Kidney (tissue), 14 donors: ENCODE data around the gene CNTRL. TPM values are rescaled to one million over a fixed set of nuclear protein-coding genes. Genes with fewer than 3 reads are reported as not detected.

Source experiments
- DNase-seq, 5 donors: peaks; one replicate each; pipeline ENCODE4 v3.0.0-alpha.2; 2013 to 2020
- FAIRE-seq: peaks from 2 replicates; lab custom pipeline; 2012; peaks lifted over from hg19 to GRCh38; lab: Jason Lieb, UNC
- H3K27ac ChIP-seq, 2 donors: one replicate each; pipeline ENCODE4 v1.7.0; 2013; ENCODE audit warnings: low read depth in 2 of 2, low read length in 2 of 2, inconsistent platforms in 1 of 2
- H3K27me3 ChIP-seq: one replicate; pipeline ENCODE4 v1.7.1; 2013; ENCODE audit warnings: low read length, inconsistent platforms; ENCODE audit not compliant: control insufficient read depth, insufficient read depth
- H3K36me3 ChIP-seq, 3 donors: one replicate each; pipeline versions ENCODE4 v1.7.0 to v1.7.1; 2013; ENCODE audit warnings: low read length in 3 of 3, control low read depth in 1 of 3, inconsistent platforms in 1 of 3; ENCODE audit not compliant: insufficient read depth in 3 of 3, control insufficient read depth in 2 of 3
- H3K4me1 ChIP-seq, 3 donors: one replicate each; pipeline versions ENCODE4 v1.7.0 to v1.7.1; 2013; ENCODE audit warnings: low read length in 3 of 3, inconsistent platforms in 1 of 3, low read depth in 1 of 3; ENCODE audit not compliant: control insufficient read depth in 2 of 3, insufficient read depth in 2 of 3
- H3K4me3 ChIP-seq, 3 donors: one replicate each; pipeline versions ENCODE4 v1.7.0 to v1.8.1; 2013; ENCODE audit warnings: low read length in 3 of 3, control low read depth in 1 of 3, inconsistent platforms in 1 of 3
- H3K9ac ChIP-seq, 3 donors: one replicate each; pipeline versions ENCODE4 v1.7.0 to v1.7.1; 2013; ENCODE audit warnings: low read length in 3 of 3, control low read depth in 1 of 3, inconsistent platforms in 1 of 3
- H3K9me3 ChIP-seq, 3 donors: one replicate each; pipeline versions ENCODE4 v1.7.0 to v1.7.1; 2013; ENCODE audit warnings: low read length in 3 of 3, control low read depth in 1 of 3, inconsistent platforms in 1 of 3; ENCODE audit not compliant: control insufficient read depth in 2 of 3, insufficient read depth in 1 of 3
- CTCF ChIP-seq: IDR thresholded peaks from 3 replicates; pipeline ENCODE4 v1.5.1; 2012; ENCODE audit warnings: mild to moderate bottlenecking, moderate library complexity, borderline replicate concordance; ENCODE audit not compliant: insufficient read depth; ENCODE audit errors: extremely low read depth
- intact Hi-C: fragments of 100-400 bp; cut with DNase I; formaldehyde crosslinking; loops from one replicate; pipeline ENCODE4 v1.11.1; 2022
- polyA plus RNA-seq: library from polyadenylated mRNA; stranded (reverse); fragments of 350-450 nt; fragmentation: Illumina TruSeq; extraction: RNeasy Lipid Tissue Mini Kit (QIAGEN cat#74804); gene quantifications from one replicate; pipeline ENCODE4 v1.2.3, GENCODE V29; 2014; ENCODE audit warnings: low read depth, low replicate concordance; ENCODE audit not compliant: insufficient read depth
- total RNA-seq: library from RNA; stranded (reverse); fragmentation: NEBNext Ultra II Directional; extraction: Animal tissue kit (Norgen Biotek cat#: 25700); gene quantifications from one replicate; pipeline ENCODE4 v1.2.1, GENCODE V29; 2021
- donor health status: control.
- donor health status: control.
- donor health status: control.
- donor health status: control.
- donor health status: control.
- donor health status: DM: yes; HTN: yes; CAD: no.
- donor health status: Normal renal cell carcinoma (clear cell type).

CNTRL gene
- total and polyA plus RNA-seq, 2 donors from 2014 or later, result 3.4 to 17.7 TPM

- no peak for FAIRE-seq
- H3K9ac ChIP-seq, result no peak overlapping the region
These were observed 147.9 kb downstream of the CNTRL start for GRCh38 chr9:121222524-121223171.

GRCh38 chr9:121225240-121225639 is 150.5 kb downstream of the CNTRL start:
- Histone ChIP-seq H3K9me3 (no peaks in the 10 kb centered on the region), H3K36me3 (no peaks in the 10 kb centered on the region), H3K4me3 (no peak overlapping the region), H3K4me1 (peaks cover 0 to 7% (median 2%) of the 10 kb centered on the region in 3 donors), H3K27ac (no peak overlapping the region), H3K9ac (no peak overlapping the region), H3K27me3 (no peaks in the 10 kb centered on the region)
- TF ChIP-seq CTCF, result no peak
- intact Hi-C loops, result no loop called here
- DNase-seq, result no peak
- FAIRE-seq, result no peak

More at GRCh38 chr9:121222524-121223171, 147.9 kb downstream of the CNTRL start:
- DNase-seq, result peak in 2 of 5 donors; percentile 25 to 28
- Histone ChIP-seq H3K27ac (no peak overlapping the region), H3K9me3 (no peaks in the 10 kb centered on the region), H3K4me3 (no peak overlapping the region), H3K36me3 (no peaks in the 10 kb centered on the region), H3K4me1 (peaks cover 0 to 7% (median 2%) of the 10 kb centered on the region in 3 donors), H3K27me3 (no peaks in the 10 kb centered on the region)
- TF ChIP-seq CTCF, result peak; percentile 45
- intact Hi-C loops, result no loop called here

GRCh38 chr9:121226175-121226574 is 151.4 kb downstream of the CNTRL start:
- Histone ChIP-seq H3K27me3 (no peaks in the 10 kb centered on the region), H3K9me3 (no peaks in the 10 kb centered on the region), H3K4me3 (no peak overlapping the region), H3K36me3 (no peaks in the 10 kb centered on the region), H3K27ac (no peak overlapping the region), H3K4me1 (peaks cover 0 to 7% (median 2%) of the 10 kb centered on the region in 3 donors), H3K9ac (no peak overlapping the region)
- DNase-seq (no peak), FAIRE-seq (no peak)
- intact Hi-C loops, result no loop called here
- TF ChIP-seq CTCF, result no peak

Other genes with a start within 250 kb of the CNTRL start
- gene PSMD5, start 232.0 kb upstream of the CNTRL start, total RNA-seq, result 38.3 TPM
- gene PSMD5, start 232.0 kb upstream of the CNTRL start, polyA plus RNA-seq, result 17.1 TPM
- gene PHF19, start 197.8 kb upstream of the CNTRL start, total RNA-seq, result 17.4 TPM
- 6.9 TPM for gene PHF19, start 197.8 kb upstream of the CNTRL start, polyA plus RNA-seq
- gene TRAF1, start 148.2 kb upstream of the CNTRL start, total RNA-seq, result 10.9 TPM
- gene TRAF1, start 148.2 kb upstream of the CNTRL start, polyA plus RNA-seq, result 3.1 TPM
- gene C5, start 24.7 kb upstream of the CNTRL start, total RNA-seq, result 4.6 TPM
- 3.5 TPM for gene C5, start 24.7 kb upstream of the CNTRL start, polyA plus RNA-seq
- 78.6 TPM for gene RAB14, start 126.9 kb downstream of the CNTRL start, total RNA-seq
- 48.0 TPM for gene RAB14, start 126.9 kb downstream of the CNTRL start, polyA plus RNA-seq
- gene GSN, start 193.2 kb downstream of the CNTRL start, total RNA-seq, result 511 TPM
- gene GSN, start 193.2 kb downstream of the CNTRL start, polyA plus RNA-seq, result 235 TPM